Measurements from ENCODE around the gene POLR1H. TPM values are rescaled to one million over a fixed set of nuclear protein-coding genes. Genes with fewer than 3 reads are reported as not detected.

Gene POLR1H
- total and polyA plus RNA-seq, 2 experiments from 2014 or later = 28.1 to 93.6 TPM

GRCh38 chr6:30044630-30045029 lies 16.4 kb upstream of the POLR1H start:
- Mint-ChIP-seq H3K9me3 (no peaks in the 10 kb centered on the region), H3K36me3 (ENCODE audit: low read depth) (no peaks in the 10 kb centered on the region), H3K4me3 (no peak overlapping the region), H3K27me3 (ENCODE audit: insufficient read depth, low read depth, poor library complexity) (no peaks in the 10 kb centered on the region), H3K4me1 (no peaks in the 10 kb centered on the region), H3K27ac (no peak overlapping the region)
- Histone ChIP-seq H3K9me2 (ENCODE audit: insufficient read depth) (no peaks in the 10 kb centered on the region), H3K27ac (ENCODE audit: low read depth) (no peak overlapping the region), H4K20me1 (replicated peaks; ENCODE audit: insufficient read depth) (no peaks in the 10 kb centered on the region; the same call in 1 of the 2 replicates), H3K27me3 (ENCODE audit: insufficient read depth) (no peaks in the 10 kb centered on the region), H2AFZ (no peak overlapping the region), H3F3A (replicated peaks; ENCODE audit: low read depth) (no peaks in the 10 kb centered on the region), H3K4me3 (no peak overlapping the region), H3K4me1 (ENCODE audit: insufficient read depth) (no peaks in the 10 kb centered on the region), H3K36me3 (ENCODE audit: insufficient read depth) (no peaks in the 10 kb centered on the region), H3K4me2 (no peak overlapping the region), H3K79me2 (replicated peaks; ENCODE audit: insufficient read depth) (no peaks in the 10 kb centered on the region)
- ATAC-seq (no peak), DNase-seq (ENCODE audit: low spot score) (no peak)
- TF ChIP-seq CTCF (conservative IDR thresholded peaks at IDR 0.05; ENCODE audit: low read depth in 2 of 2) (no peak), EZH2 (IDR thresholded peaks at IDR 0.05; ENCODE audit: low read depth, unreplicated experiment) (no peak), ETS1 (IDR thresholded peaks at IDR 0.05) (no peak), EZH2phosphoT487 (IDR thresholded peaks at IDR 0.05; ENCODE audit: unreplicated experiment) (no peak), ZNF114 (CRISPR knock-in tag; IDR thresholded peaks at IDR 0.05) (no peak), ZNF462 (CRISPR knock-in tag; IDR thresholded peaks at IDR 0.05) (no peak), NANOG (IDR thresholded peaks at IDR 0.05; ENCODE audit: borderline replicate concordance) (no peak)

All from GM23338 (cell line).